SK-N-MC (cell line): ENCODE results near the gene ZRSR2.

Experiments used
- EZH2 ChIP-seq: fragments of 200-600 bp; sonication (generic); IDR thresholded peaks from one replicate; pipeline ENCODE4 v1.6.1; 2017; ENCODE audit warnings: antibody characterized with exemption
- FOXP2 ChIP-seq: optimal IDR thresholded peaks from 2 replicates; pipeline ENCODE3; 2011; ENCODE audit warnings: mild to moderate bottlenecking, moderate library complexity; ENCODE audit not compliant: insufficient read depth; ENCODE audit errors: extremely low read length, control extremely low read depth
- POLR2AphosphoS5 ChIP-seq: IDR thresholded peaks from 2 replicates; pipeline ENCODE4 v1.6.1; 2012; ENCODE audit warnings: mild to moderate bottlenecking, low read depth, low read length, borderline replicate concordance

GRCh38 chrX:15815779-15816437 lies 25.6 kb downstream of the ZRSR2 start:
- no peak for TF ChIP-seq EZH2
- TF ChIP-seq POLR2AphosphoS5 = no peak
- no peak for TF ChIP-seq FOXP2
